ENCODE results near the gene TMEM221. TPM values are rescaled to one million over a fixed set of nuclear protein-coding genes. Genes with fewer than 3 reads are reported as not detected.

TMEM221 gene
- total RNA-seq, 1 experiment from 2014 or later, result not detected

- BruUV-seq (replicated peaks), result no TSS peak
- Histone ChIP-seq H3K4me3 (ENCODE audit: low read depth, low read length) (no peak overlapping the region), H3K4me1 (no peaks in the 10 kb centered on the region), H3K27me3 (replicated peaks; ENCODE audit: control insufficient read depth, insufficient read depth, low read length) (no peaks in the 10 kb centered on the region), H3K36me3 (ENCODE audit: control insufficient read depth, insufficient read depth, low read length) (no peaks in the 10 kb centered on the region), H3K9me3 (no peaks in the 10 kb centered on the region)
- TF ChIP-seq CTCF (IDR thresholded peaks at IDR 0.05; ENCODE audit: insufficient read depth in 1 of 2, low read depth in 1 of 2, low read length in 1 of 2, severe bottlenecking in 1 of 2, unreplicated experiment in 1 of 2), result no peak
- H3K36me3 Mint-ChIP-seq (ENCODE audit: insufficient read depth, unreplicated experiment), result peaks cover 3% of the 10 kb centered on the region
- no peak overlapping the region for H3K27ac Mint-ChIP-seq (ENCODE audit: unreplicated experiment)
- ChIA-PET CTCF (no interaction called here), POLR2A (no interaction called here)
- DNase-seq, result no peak
- H3K4me3 Mint-ChIP-seq (ENCODE audit: unreplicated experiment), result no peak overlapping the region
- H3K4me1 Mint-ChIP-seq (ENCODE audit: low read depth, unreplicated experiment), result peaks cover 6% of the 10 kb centered on the region
- intact Hi-C loops (cut with micrococcal nuclease; ENCODE audit: unreplicated experiment), result no loop called here
- no peaks in the 10 kb centered on the region for H3K9me3 Mint-ChIP-seq (ENCODE audit: unreplicated experiment)
- H3K27me3 Mint-ChIP-seq (ENCODE audit: insufficient read depth, unreplicated experiment), result no peaks in the 10 kb centered on the region
Measured at GRCh38 chr19:17489392-17490030, 41.0 kb upstream of the TMEM221 start.

- Mint-ChIP-seq H3K27me3 (ENCODE audit: insufficient read depth, unreplicated experiment) (no peaks in the 10 kb centered on the region), H3K4me1 (ENCODE audit: low read depth, unreplicated experiment) (peaks cover 6% of the 10 kb centered on the region), H3K36me3 (ENCODE audit: insufficient read depth, unreplicated experiment) (peaks cover 4% of the 10 kb centered on the region), H3K4me3 (ENCODE audit: unreplicated experiment) (peak overlapping the region; percentile 57), H3K27ac (ENCODE audit: unreplicated experiment) (no peak overlapping the region), H3K9me3 (ENCODE audit: unreplicated experiment) (no peaks in the 10 kb centered on the region)
- no TSS peak for BruUV-seq (replicated peaks)
- Histone ChIP-seq H3K4me3 (ENCODE audit: low read depth, low read length) (no peak overlapping the region), H3K9me3 (no peaks in the 10 kb centered on the region), H3K27me3 (replicated peaks; ENCODE audit: control insufficient read depth, insufficient read depth, low read length) (no peaks in the 10 kb centered on the region), H3K4me1 (no peaks in the 10 kb centered on the region), H3K36me3 (ENCODE audit: control insufficient read depth, insufficient read depth, low read length) (no peaks in the 10 kb centered on the region)
- CTCF ChIA-PET, result no interaction called here
- TF ChIP-seq CTCF (IDR thresholded peaks at IDR 0.05; ENCODE audit: insufficient read depth in 1 of 2, low read depth in 1 of 2, low read length in 1 of 2, severe bottlenecking in 1 of 2, unreplicated experiment in 1 of 2), result peak in 1 of 2 experiments; percentile 24
- intact Hi-C loops (cut with micrococcal nuclease; ENCODE audit: unreplicated experiment), result no loop called here
- DNase-seq, result peak; percentile 78 to 85
- POLR2A ChIA-PET, result no interaction called here
Measured at GRCh38 chr19:17488593-17489391, 40.3 kb upstream of the TMEM221 start.

- no peaks in the 10 kb centered on the region for H3K4me1 ChIP-seq
- Mint-ChIP-seq H3K4me1 (ENCODE audit: low read depth, unreplicated experiment) (peaks cover 6% of the 10 kb centered on the region), H3K27ac (ENCODE audit: unreplicated experiment) (no peak overlapping the region), H3K36me3 (ENCODE audit: insufficient read depth, unreplicated experiment) (peaks cover 4% of the 10 kb centered on the region), H3K9me3 (ENCODE audit: unreplicated experiment) (no peaks in the 10 kb centered on the region), H3K27me3 (ENCODE audit: insufficient read depth, unreplicated experiment) (no peaks in the 10 kb centered on the region), H3K4me3 (ENCODE audit: unreplicated experiment) (no peak overlapping the region)
- ChIA-PET CTCF (no interaction called here), POLR2A (no interaction called here)
- no TSS peak for BruUV-seq (replicated peaks)
- no peaks in the 10 kb centered on the region for H3K36me3 ChIP-seq (ENCODE audit: control insufficient read depth, insufficient read depth, low read length)
- H3K4me3 ChIP-seq (ENCODE audit: low read depth, low read length), result no peak overlapping the region
- no peak for DNase-seq
- no peaks in the 10 kb centered on the region for H3K9me3 ChIP-seq
- no peak for TF ChIP-seq CTCF (IDR thresholded peaks at IDR 0.05; ENCODE audit: insufficient read depth in 1 of 2, low read depth in 1 of 2, low read length in 1 of 2, severe bottlenecking in 1 of 2, unreplicated experiment in 1 of 2)
- intact Hi-C loops (cut with micrococcal nuclease; ENCODE audit: unreplicated experiment), result no loop called here
- H3K27me3 ChIP-seq (replicated peaks; ENCODE audit: control insufficient read depth, insufficient read depth, low read length), result no peaks in the 10 kb centered on the region
Measured at GRCh38 chr19:17487284-17488121, 39.0 kb upstream of the TMEM221 start.
